Retinal pigment epithelial cell (primary cell): ENCODE results near the gene PARD3.

Experiments
- DNase-seq: peaks from one replicate; pipeline ENCODE4 v3.0.0-alpha.2; 2010; ENCODE audit warnings: low read depth
- H3K4me3 ChIP-seq: 2 replicates; pipeline ENCODE4 v1.5.1; 2011; ENCODE audit warnings: mild to moderate bottlenecking, low read length, control low read depth, moderate library complexity
- CTCF ChIP-seq: conservative IDR thresholded peaks from 2 replicates; pipeline ENCODE4 v1.5.1; 2011; ENCODE audit warnings: low read depth, low read length, control low read depth, inconsistent platforms

The PARD3 gene

GRCh38 chr10:34319197-34319846 lies 495.8 kb downstream of the PARD3 start:
- no peak for TF ChIP-seq CTCF
- no peak overlapping the region for H3K4me3 ChIP-seq
- DNase-seq = peak; percentile 71

- no peak for DNase-seq
- no peak overlapping the region for H3K4me3 ChIP-seq
- no peak for TF ChIP-seq CTCF
These were observed 498.9 kb downstream of the PARD3 start for GRCh38 chr10:34316154-34316553.

GRCh38 chr10:34314457-34314856 lies 500.6 kb downstream of the PARD3 start:
- no peak for TF ChIP-seq CTCF
- no peak for DNase-seq
- no peak overlapping the region for H3K4me3 ChIP-seq

GRCh38 chr10:34313888-34314287 lies 501.2 kb downstream of the PARD3 start:
- no peak overlapping the region for H3K4me3 ChIP-seq
- DNase-seq = no peak
- TF ChIP-seq CTCF = no peak

GRCh38 chr10:34313353-34313752 lies 501.7 kb downstream of the PARD3 start:
- no peak for DNase-seq
- TF ChIP-seq CTCF = no peak

GRCh38 chr10:34311679-34312078 lies 503.4 kb downstream of the PARD3 start:
- H3K4me3 ChIP-seq = no peak overlapping the region
- DNase-seq = no peak
- no peak for TF ChIP-seq CTCF

More at GRCh38 chr10:34313353-34313752, 501.7 kb downstream of the PARD3 start:
- H3K4me3 ChIP-seq = no peak overlapping the region

- H3K4me3 ChIP-seq = no peak overlapping the region
- TF ChIP-seq CTCF = no peak
- DNase-seq = no peak
These were observed 504.9 kb downstream of the PARD3 start for GRCh38 chr10:34310234-34310633.
